Mucosa of rectum (tissue), 2 donors: ENCODE measurements around the gene TTLL1.

Experiments used
- H3K27ac ChIP-seq, 2 donors: one replicate each; pipeline ENCODE4 v1.7.0; 2013; ENCODE audit warnings: inconsistent platforms in 2 of 2, low read depth in 2 of 2, low read length in 2 of 2
- H3K27me3 ChIP-seq, 2 donors: one replicate each; pipeline ENCODE4 v1.7.0; 2013; ENCODE audit warnings: low read length in 2 of 2; ENCODE audit not compliant: control insufficient read depth in 2 of 2, insufficient read depth in 2 of 2
- H3K36me3 ChIP-seq, 2 donors: one replicate each; pipeline ENCODE4 v1.7.0; 2013; ENCODE audit warnings: low read length in 2 of 2; ENCODE audit not compliant: control insufficient read depth in 2 of 2, insufficient read depth in 2 of 2
- H3K4me1 ChIP-seq, 2 donors: one replicate each; pipeline ENCODE4 v1.7.0; 2013; ENCODE audit warnings: low read length in 2 of 2, mild to moderate bottlenecking in 1 of 2; ENCODE audit not compliant: control insufficient read depth in 2 of 2, insufficient read depth in 2 of 2
- H3K4me3 ChIP-seq, 2 donors: one replicate each; pipeline ENCODE4 v1.7.0; 2013; ENCODE audit warnings: low read length in 2 of 2
- H3K9ac ChIP-seq, 2 donors: one replicate each; pipeline ENCODE4 v1.7.0; 2013; ENCODE audit warnings: low read length in 2 of 2, low read depth in 1 of 2, mild to moderate bottlenecking in 1 of 2
- H3K9me3 ChIP-seq, 2 donors: one replicate each; pipeline ENCODE4 v1.7.0; 2013; ENCODE audit warnings: low read length in 2 of 2; ENCODE audit not compliant: control insufficient read depth in 2 of 2
- donor health status: healthy.
- donor health status: Normal muscosa, but diverticular disease.

TTLL1 gene

DNA sequence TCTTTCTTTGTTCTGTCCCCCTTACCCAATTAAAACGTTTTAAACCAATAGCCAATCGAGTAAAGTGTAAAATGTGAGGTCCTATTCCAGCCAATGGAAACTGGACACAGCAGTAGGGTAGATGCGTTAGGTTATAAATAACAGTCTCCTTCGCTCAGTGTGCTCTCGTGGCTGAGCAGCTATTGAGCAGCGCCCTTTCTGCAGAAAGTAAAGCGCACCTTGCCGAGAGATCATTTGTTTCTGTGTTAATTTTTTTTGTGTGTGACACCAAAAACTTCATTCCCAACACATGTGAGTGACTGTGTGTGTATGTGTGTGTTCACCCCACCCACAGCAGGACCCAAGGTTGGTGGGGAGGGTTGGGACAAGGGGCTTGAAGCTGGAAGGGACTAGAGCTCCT is 7.2 kb upstream of the TTLL1 start:
- Histone ChIP-seq H3K4me1 (peaks cover 0 to 5% of the 10 kb centered on the region in 2 donors), H3K27ac (no peak overlapping the region), H3K9me3 (peaks cover 0 to 4% of the 10 kb centered on the region in 2 donors), H3K4me3 (no peak overlapping the region), H3K9ac (no peak overlapping the region), H3K27me3 (no peaks in the 10 kb centered on the region), H3K36me3 (no peaks in the 10 kb centered on the region)

DNA sequence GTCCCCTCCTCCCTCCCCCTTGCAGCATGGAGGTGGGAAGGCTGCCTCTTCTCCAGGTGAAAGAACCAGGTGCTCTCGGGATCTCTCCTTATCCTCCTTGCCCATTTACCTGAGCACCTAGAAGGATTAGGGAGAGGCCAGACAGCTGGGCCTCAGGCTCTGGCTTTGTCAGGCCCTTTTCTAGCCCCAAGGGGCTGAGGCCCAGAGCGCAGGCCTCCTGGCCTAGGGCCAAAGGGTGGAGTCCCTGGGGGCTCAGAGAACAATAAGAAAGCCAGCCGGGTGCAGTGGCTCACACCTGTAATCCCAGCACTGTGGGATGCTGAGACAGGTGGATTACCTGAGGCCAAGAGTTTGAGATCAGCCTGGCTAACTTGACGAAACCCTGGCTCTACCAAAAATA is 5.4 kb upstream of the TTLL1 start:
- Histone ChIP-seq H3K4me3 (no peak overlapping the region), H3K27me3 (no peaks in the 10 kb centered on the region), H3K27ac (no peak overlapping the region), H3K36me3 (no peaks in the 10 kb centered on the region), H3K9me3 (peaks cover 0 to 4% of the 10 kb centered on the region in 2 donors), H3K4me1 (peaks cover 0 to 5% of the 10 kb centered on the region in 2 donors), H3K9ac (no peak overlapping the region)

DNA sequence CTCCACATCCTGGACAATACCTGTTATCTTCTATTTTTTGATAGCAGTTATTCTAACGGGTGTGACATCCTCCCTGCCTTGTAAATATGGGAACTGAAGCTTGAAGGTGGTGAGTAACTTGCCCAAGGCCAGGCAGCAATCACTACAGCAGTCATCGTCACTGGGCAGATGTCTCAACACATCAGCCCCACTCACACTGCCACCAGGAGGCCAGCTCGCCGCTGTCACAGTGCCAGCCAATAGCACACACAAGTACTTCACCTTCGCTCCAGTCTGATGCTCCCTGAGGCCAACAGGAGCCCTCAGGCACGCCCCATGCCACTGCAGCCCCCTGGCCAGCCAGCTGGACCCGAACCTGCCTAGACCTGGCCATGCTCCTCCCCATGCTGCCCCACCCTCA is 4.9 kb upstream of the TTLL1 start:
- peaks cover 0 to 7% of the 10 kb centered on the region in 2 donors for H3K4me1 ChIP-seq
- H3K9ac ChIP-seq, result no peak overlapping the region
- peaks cover 0 to 4% of the 10 kb centered on the region in 2 donors for H3K9me3 ChIP-seq
- H3K4me3 ChIP-seq, result no peak overlapping the region
- no peaks in the 10 kb centered on the region for H3K27me3 ChIP-seq
- H3K36me3 ChIP-seq, result no peaks in the 10 kb centered on the region
- no peak overlapping the region for H3K27ac ChIP-seq

DNA sequence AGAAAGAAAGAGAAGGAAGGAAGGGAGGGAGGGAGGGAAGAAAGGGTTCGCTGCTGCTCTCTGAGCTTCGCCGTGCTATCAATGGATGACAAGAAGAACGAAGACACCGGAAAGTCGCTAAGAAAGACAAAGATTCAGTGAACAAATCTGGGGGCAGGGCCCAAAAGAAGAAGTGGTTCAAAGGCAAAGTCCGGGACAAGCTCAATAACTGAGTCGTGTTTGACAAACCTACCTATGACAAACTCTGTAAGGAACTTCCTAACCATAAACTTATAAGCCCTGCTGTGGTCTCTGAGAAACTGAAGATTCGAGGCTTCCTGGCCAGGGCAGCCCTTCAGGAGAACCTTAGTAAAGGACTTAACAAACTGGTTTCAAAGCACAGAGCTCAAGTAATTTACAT is 2.9 kb upstream of the TTLL1 start:
- H3K9ac ChIP-seq, result no peak overlapping the region
- H3K36me3 ChIP-seq, result no peaks in the 10 kb centered on the region
- no peak overlapping the region for H3K4me3 ChIP-seq
- H3K27me3 ChIP-seq, result no peaks in the 10 kb centered on the region
- H3K27ac ChIP-seq, result no peak overlapping the region
- H3K9me3 ChIP-seq, result peaks cover 0 to 4% of the 10 kb centered on the region in 2 donors
- H3K4me1 ChIP-seq, result peaks cover 5 to 10% of the 10 kb centered on the region in 2 donors

DNA sequence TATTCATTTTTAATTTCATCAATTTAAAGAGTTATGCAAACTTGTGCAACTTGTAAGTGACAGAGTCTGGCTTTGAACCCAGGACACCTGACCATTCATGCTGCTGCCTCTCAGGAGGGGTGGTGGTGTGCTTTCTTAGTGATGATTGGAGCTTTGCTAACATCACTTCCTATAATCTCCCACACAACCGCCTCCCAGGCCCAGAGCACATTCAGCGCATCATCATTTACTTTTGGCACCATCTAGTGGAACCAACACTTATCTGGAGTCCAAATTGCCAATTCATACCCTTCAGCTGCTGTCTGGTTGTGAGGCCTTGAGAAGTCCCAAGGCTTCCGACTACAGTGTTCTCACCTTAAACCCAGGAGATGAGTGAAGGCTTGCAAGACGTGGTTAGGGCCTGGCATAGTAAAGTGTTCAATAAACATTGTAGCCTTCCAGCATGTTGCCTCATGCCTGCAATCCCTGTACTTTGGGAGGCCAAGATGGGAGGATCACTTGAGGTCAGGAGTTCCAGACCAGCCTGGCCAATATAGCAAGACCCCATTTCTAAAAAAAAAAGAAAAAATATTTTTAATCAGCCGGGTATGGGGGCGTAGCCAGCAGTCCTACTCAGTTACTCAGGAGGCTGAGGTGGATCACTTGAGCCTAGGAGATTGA is 1.1 kb upstream of the TTLL1 start:
- peaks cover 18 to 20% of the 10 kb centered on the region in 2 donors for H3K4me1 ChIP-seq
- H3K27me3 ChIP-seq, result no peaks in the 10 kb centered on the region
- H3K36me3 ChIP-seq, result no peaks in the 10 kb centered on the region
- no peak overlapping the region for H3K9ac ChIP-seq
- no peak overlapping the region for H3K4me3 ChIP-seq
- H3K27ac ChIP-seq, result no peak overlapping the region
- H3K9me3 ChIP-seq, result no peaks in the 10 kb centered on the region

DNA sequence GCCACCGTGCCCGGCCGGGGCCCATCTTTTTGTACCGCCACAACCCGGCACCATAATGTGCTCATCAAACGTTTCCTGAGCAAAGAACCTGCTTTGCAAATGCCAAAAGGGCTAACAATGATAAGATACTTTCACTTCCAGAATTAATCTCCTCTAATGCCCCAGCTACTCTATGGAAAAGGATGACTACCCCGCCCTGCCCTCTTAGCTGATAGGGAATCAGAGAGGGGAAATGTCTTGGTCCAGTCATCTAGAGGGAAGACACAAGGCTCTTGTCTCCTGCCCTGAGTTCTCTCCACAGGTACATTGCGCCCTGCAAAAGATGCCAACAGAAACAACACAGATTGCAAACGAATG is 586 bp downstream of the TTLL1 start:
- peak overlapping the region; percentile 79 to 94 for H3K4me3 ChIP-seq
- peak overlapping the region; percentile 63 to 74 for H3K27ac ChIP-seq
- H3K9ac ChIP-seq, result peak overlapping the region; percentile 38 to 78
- H3K36me3 ChIP-seq, result no peaks in the 10 kb centered on the region
- no peaks in the 10 kb centered on the region for H3K27me3 ChIP-seq
- peaks cover 15 to 18% of the 10 kb centered on the region in 2 donors for H3K4me1 ChIP-seq
- no peaks in the 10 kb centered on the region for H3K9me3 ChIP-seq

DNA sequence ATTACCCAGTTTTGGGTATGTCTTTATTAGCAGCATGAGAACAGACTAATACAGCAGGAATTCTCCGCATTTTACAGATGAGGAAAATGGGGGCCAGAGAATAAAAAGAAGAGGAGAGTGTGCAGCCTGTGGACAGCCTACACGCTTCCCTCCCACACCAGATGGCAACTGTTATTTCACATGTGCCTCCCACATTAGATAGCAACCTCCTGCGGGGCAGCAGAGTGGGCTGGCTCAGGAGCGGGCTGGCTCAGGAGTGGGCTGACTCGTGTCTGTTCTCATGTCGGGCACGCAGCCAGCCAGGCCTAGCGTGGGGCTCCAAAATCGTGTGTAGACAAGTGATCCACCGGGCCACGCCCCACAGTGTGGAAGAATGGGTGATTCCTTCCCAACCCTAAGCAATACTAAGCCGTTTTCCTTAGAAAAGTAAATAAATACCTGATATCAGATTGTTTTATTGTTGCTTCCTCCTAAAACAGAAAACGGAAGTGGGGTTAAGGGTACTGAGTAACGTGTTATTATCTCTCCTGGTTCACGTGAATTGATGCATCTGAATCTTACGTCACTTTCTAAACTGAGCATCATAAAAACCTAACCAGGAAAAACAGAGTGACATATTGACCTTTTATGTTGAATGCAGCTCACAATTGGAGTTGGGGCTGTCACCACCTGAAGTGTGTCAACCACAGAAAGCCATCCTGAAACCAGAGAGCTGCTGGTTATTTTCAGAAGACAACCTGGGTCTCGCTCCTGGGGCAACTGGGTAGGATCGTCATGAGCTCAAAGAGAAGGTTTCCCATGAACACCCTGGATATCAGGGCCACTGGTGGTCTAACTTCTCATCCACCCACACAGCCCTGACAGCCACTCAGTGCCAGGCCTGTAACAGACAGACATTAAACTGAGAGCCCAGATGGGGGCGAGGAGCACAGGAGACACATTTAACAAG is 3.3 kb downstream of the TTLL1 start:
- no peak overlapping the region for H3K4me3 ChIP-seq
- H3K4me1 ChIP-seq, result peaks cover 15 to 18% of the 10 kb centered on the region in 2 donors
- H3K27me3 ChIP-seq, result no peaks in the 10 kb centered on the region
- H3K36me3 ChIP-seq, result no peaks in the 10 kb centered on the region
- H3K9me3 ChIP-seq, result no peaks in the 10 kb centered on the region
- peak overlapping the region; percentile 67 to 76 for H3K27ac ChIP-seq
- peak overlapping the region in 1 of 2 donors; percentile 14 for H3K9ac ChIP-seq

DNA sequence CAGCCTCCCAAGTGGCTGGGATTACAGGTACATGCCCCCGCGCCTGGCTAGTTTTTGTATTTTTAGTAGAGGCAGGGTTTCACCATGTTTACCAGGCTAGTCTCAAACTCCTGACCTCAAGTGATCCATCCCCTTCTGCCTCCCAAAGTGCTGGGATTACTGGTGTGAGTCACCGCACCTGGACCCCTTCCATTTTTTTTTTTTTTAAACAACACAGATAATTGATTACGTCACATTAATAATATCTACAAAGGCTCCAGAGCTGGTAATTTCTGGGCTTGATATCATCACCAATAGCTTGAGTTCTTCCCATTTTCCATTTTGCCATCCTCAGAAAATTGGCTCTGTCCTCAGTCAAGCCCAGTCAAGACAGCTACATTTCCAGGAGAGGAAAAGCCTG is 7.2 kb downstream of the TTLL1 start:
- no peak overlapping the region for H3K4me3 ChIP-seq
- no peak overlapping the region for H3K27ac ChIP-seq
- H3K4me1 ChIP-seq, result peaks cover 17 to 24% of the 10 kb centered on the region in 2 donors
- no peaks in the 10 kb centered on the region for H3K36me3 ChIP-seq
- no peaks in the 10 kb centered on the region for H3K27me3 ChIP-seq
- no peak overlapping the region for H3K9ac ChIP-seq
- no peaks in the 10 kb centered on the region for H3K9me3 ChIP-seq

DNA sequence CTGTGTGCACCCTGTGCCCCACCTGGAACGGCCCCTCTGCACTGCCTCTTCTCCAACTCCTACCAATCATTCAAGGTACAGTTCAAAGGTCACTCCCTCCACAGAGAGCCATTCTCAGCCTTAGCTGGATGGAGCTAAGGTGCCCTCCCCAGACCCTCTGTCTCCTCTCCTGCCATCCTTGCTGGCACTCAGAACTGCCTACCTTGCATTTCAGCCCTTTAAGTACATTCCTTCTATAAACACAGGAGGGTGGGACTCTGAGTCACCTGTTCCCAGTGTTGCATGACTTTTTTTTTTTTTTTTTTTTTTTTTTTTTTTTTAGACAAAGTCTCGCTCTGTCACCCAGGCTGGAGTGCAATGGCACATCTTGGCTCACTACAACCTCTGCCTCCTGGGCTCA is 8.6 kb downstream of the TTLL1 start:
- Histone ChIP-seq H3K4me1 (peaks cover 5 to 17% of the 10 kb centered on the region in 2 donors), H3K9me3 (no peaks in the 10 kb centered on the region), H3K27me3 (no peaks in the 10 kb centered on the region), H3K4me3 (no peak overlapping the region), H3K9ac (peak overlapping the region in 1 of 2 donors; percentile 36), H3K36me3 (no peaks in the 10 kb centered on the region), H3K27ac (peak overlapping the region in 1 of 2 donors; percentile 49)

DNA sequence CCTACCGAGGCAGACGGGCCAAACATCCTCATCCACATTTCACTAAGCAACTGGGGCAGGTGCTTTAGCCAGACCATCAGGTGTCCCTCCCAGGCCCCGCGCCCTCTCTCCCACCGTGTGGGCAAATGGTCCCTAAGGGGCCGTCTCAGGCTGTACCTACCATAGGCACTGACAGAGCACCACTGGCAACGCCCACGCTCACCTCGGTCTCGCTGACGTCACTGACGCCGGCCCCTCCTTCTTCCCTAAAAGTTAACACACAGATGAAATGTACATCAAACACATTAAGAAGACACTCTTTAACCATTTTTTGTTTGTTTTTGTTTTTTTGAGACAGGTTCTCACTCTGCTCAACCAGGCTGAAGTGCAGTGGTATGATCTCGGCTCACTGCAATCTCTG is 9.4 kb downstream of the TTLL1 start:
- H3K27ac ChIP-seq, result no peak overlapping the region
- no peak overlapping the region for H3K4me3 ChIP-seq
- no peaks in the 10 kb centered on the region for H3K27me3 ChIP-seq
- H3K9ac ChIP-seq, result no peak overlapping the region
- no peaks in the 10 kb centered on the region for H3K9me3 ChIP-seq
- peaks cover 4 to 15% of the 10 kb centered on the region in 2 donors for H3K4me1 ChIP-seq
- H3K36me3 ChIP-seq, result no peaks in the 10 kb centered on the region
